OCI-LY3 (cell line): Measurements from ENCODE around the gene MOCS3.

Experiments used
- EZH2phosphoT487 ChIP-seq: fragments of 200-600 bp; shearing (Covaris generic); IDR thresholded peaks from 2 replicates; pipeline ENCODE4 v1.6.1; 2018; ENCODE audit warnings: antibody characterized with exemption, mixed run types, low read depth
- TF ChIP-seq, protein P1 (sequence below): fragments of 200-600, 300-600 bp; sonication (generic); IDR thresholded peaks from 2 replicates; pipeline ENCODE4 v1.5.1; 2014; ENCODE audit warnings: antibody characterized with exemption, low read length, low read depth

DNA sequence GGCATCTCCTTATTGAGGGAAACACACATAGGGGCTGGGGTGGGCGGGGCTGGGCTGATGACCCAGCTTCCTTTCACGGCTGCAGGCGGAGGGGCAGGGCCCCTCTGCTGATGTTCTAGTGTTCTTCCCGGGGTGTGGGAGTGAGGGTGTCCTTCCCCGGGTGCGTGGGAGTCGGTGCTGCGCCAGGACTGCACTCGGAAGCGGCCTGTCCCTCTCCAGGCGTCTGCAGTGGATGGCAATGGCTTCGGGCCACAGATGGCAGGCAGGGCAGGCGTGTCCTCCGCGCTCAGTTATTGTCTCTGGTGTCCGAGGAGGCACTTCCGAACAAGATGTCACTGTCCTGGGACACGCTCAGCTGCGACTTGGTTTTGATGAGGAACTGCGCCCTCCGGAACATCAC, 45.1 kb downstream of the MOCS3 start:
- TF ChIP-seq, protein P1, sequence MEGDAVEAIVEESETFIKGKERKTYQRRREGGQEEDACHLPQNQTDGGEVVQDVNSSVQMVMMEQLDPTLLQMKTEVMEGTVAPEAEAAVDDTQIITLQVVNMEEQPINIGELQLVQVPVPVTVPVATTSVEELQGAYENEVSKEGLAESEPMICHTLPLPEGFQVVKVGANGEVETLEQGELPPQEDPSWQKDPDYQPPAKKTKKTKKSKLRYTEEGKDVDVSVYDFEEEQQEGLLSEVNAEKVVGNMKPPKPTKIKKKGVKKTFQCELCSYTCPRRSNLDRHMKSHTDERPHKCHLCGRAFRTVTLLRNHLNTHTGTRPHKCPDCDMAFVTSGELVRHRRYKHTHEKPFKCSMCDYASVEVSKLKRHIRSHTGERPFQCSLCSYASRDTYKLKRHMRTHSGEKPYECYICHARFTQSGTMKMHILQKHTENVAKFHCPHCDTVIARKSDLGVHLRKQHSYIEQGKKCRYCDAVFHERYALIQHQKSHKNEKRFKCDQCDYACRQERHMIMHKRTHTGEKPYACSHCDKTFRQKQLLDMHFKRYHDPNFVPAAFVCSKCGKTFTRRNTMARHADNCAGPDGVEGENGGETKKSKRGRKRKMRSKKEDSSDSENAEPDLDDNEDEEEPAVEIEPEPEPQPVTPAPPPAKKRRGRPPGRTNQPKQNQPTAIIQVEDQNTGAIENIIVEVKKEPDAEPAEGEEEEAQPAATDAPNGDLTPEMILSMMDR, result no peak
- TF ChIP-seq EZH2phosphoT487, result no peak
